ENCODE results near the gene FUNDC2.

DNA sequence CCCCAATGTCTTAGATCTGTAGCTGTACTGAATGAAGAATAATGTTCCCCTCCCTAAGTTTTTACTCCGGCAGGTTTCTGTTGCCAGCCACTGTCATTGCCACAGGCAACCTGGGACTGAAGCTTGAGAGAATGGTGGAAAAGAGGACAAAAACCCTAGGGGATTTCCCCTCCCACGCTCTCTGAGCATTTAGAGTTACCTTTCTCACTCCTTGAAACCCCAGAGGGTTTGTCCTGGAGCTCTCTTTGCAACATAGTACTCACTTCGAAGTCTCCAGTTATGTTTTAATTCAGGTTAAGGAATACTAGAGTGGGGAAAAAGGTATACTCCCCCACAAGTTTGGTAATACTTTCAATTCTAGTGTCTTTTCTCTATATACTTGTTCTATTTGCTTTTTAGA is 35.6 kb upstream of the FUNDC2 start:
- TF ChIP-seq, protein P1, sequence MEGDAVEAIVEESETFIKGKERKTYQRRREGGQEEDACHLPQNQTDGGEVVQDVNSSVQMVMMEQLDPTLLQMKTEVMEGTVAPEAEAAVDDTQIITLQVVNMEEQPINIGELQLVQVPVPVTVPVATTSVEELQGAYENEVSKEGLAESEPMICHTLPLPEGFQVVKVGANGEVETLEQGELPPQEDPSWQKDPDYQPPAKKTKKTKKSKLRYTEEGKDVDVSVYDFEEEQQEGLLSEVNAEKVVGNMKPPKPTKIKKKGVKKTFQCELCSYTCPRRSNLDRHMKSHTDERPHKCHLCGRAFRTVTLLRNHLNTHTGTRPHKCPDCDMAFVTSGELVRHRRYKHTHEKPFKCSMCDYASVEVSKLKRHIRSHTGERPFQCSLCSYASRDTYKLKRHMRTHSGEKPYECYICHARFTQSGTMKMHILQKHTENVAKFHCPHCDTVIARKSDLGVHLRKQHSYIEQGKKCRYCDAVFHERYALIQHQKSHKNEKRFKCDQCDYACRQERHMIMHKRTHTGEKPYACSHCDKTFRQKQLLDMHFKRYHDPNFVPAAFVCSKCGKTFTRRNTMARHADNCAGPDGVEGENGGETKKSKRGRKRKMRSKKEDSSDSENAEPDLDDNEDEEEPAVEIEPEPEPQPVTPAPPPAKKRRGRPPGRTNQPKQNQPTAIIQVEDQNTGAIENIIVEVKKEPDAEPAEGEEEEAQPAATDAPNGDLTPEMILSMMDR (IDR thresholded peaks at IDR 0.05), result no peak
- no peak for TF ChIP-seq POLR2A (IDR thresholded peaks at IDR 0.05)
